Fibroblast of skin of left biceps (primary cell): ENCODE results near the gene SYNGR1.

Experiments used
- DNase-seq, 2 experiments: peaks; one replicate each; pipeline ENCODE4 v3.0.0-alpha.2; 2013; ENCODE audit warnings: low read depth in 2 of 2

The SYNGR1 gene

DNA sequence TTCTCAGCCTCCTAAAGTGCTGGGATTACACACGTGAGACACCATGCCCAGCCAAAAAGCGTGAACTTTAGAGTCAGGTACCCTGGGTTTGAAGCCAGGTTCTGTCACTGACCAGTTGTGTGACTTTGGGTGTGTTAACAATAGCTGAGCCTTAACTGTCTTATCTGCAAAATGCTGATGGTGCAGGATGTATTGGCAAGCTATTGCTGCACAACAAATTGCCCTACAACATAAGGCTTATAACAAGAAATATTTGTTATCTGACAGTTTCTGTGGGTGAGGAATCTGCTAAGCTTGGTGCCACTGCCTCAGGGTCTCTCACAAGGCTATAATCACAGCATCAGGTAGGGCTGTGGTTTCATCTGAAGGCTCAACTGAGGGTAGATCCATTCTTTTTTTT is 21.9 kb downstream of the SYNGR1 start:
- no peak for DNase-seq

- DNase-seq = no peak
Measured at GRCh38 chr22:39374191-39374590, 24.4 kb downstream of the SYNGR1 start.

- DNase-seq = no peak
Measured at GRCh38 chr22:39374801-39375200, 25.0 kb downstream of the SYNGR1 start.

DNA sequence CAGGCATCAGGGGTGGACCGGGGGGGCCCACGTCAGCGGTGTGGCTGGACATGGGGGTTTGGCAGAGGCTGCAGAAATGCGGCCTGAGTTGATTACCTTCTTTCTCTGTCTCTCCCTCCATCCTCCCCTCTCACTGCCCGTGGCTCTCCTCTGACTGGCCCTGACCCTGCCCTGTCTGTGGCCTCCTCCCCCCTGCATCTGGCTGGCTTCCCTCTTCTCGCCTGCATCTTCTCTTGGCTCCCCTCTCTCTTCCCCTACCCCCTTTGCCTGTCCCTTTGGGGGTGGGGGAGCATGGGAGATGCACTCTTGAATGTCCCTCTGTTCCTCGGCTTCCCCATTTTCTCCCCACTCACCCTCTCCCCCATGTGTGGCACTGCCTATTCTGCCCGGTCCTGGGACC is 25.9 kb downstream of the SYNGR1 start:
- no peak for DNase-seq

GRCh38 chr22:39379756-39380730 is 30.3 kb downstream of the SYNGR1 start:
- DNase-seq = no peak

DNA sequence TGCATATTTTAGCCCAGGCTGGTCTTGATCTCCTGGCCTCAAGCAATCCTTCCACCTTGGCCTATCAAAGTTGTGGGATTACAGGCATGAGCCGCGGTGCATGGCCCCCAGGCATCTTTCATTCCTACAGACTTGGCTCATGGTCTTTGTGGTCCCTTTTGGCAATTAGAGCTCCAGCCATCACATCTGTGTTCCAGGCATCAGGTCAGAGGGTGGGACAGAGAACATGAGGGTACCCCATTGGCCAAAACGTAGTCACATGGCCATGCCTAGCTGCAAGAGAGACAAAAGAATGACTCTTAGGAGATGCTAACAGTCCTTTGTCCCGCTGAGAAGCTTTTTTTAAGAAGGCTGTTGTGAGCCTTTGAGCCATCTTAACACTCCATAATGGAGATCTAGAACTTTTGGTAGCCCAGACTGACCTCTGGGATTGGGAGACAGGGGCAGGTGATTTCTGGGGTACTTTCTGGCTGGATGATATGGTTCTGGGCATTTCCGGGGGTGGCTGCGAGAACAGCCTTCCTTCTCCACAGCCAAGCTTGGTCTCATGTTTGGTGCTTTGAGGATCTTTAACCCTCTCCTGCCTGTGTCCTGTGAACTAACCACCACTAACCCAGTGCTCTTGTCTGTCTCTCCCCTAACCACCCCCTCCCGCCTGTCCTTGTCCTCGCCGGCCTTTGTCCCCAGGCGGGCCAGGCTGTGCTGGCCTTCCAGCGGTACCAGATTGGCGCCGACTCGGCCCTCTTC is 31.4 kb downstream of the SYNGR1 start:
- DNase-seq = no peak

GRCh38 chr22:39381930-39382329 is 32.1 kb downstream of the SYNGR1 start:
- DNase-seq = no peak

DNA sequence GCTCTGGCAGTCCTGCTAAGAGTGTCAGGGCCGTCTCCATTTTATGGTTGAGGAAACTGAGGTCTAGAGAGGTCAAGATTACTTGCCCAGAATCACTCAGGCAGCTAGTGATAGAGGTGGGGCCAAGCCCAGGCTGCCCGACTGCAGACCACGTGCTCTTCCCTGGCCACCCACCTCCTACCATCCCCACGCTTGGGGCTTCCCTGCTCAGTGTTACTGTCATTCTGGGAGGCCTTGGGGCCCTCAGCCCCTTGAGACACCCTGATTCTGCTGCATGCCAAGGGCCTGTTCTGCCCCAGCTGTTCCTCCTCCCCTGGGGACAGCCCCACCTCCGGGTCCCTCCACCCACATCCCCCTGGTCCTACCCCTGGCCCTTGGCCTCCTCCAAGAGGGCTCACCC is 32.6 kb downstream of the SYNGR1 start:
- DNase-seq = no peak

DNA sequence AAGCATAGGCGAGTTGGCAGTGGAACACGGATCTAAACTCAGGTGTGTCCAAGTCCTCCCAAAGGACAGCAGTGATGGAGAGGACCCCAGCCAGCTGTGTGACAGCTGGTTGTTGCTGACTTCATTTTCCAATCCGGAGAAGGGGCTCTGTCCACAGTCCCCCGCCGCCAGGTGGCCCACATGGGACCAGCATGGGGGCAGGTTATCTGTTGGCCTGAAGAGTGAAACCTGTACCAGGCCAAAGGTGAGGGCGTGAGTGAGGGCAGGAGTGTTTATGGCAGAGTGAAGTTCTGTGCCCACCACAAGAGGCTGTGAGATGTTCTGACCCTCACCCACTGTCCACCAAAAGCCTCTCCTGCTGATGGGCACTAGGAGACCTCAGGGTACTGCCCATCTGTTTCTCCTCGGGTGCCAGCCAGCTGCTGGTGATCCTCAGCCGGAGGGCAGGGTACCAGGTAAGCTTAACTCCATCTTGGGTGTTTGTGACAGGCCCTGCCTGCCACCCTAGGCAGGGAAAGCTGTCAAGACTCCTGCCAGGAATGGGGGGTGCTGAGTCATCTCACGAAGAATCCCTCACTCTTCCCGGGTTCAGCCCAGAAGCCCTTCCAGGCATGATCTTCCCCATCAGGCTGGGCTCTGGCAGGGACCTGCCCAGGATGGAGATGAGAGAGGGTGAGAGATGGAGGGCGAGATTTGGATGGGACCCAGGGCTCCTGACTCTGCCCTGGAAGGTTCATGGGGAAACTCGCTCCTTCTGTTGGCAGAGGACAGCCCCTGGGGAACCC is 34.2 kb downstream of the SYNGR1 start:
- no peak for DNase-seq

DNA sequence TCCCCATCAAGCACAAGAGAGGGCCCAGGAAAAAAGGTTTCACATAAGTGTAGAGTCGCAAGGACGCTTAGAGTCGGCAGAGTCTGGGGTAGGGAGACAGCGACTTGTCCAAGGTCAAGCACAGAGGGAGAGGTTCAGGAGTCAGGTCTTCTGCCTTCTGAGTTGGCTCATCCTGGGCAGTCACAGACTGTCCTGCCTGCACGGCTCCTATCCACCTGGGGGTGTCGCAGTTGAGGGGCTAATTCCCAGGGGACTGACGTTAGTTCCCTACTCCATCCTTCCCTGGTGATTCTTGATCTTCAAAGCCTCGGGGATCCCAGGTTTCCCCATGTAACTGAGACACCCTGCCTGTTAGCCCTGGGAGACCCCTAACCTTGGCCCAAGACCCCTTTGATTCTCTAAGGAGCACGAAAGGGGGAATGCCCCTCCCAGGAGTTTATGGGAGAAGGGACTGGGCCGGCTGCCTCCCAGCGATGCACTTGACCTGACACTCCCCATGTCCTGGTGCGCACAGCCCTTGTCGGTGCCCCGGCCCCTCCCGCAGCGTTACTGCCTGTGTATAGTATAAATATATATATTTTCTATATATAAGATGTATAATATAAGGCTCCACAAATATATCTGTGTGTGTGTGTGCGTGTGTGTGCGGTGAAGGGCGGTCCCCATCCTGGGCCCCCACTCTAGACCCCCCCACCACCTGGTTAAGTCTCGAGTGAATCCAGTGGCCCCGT is 35.1 kb downstream of the SYNGR1 start:
- no peak for DNase-seq

- peak; percentile 23 to 30 for DNase-seq
Measured at GRCh38 chr22:39388261-39389011, 38.6 kb downstream of the SYNGR1 start.

GRCh38 chr22:39389420-39389819 is 39.6 kb downstream of the SYNGR1 start:
- DNase-seq = no peak

GRCh38 chr22:39392341-39392948 is 42.7 kb downstream of the SYNGR1 start:
- no peak for DNase-seq

DNA sequence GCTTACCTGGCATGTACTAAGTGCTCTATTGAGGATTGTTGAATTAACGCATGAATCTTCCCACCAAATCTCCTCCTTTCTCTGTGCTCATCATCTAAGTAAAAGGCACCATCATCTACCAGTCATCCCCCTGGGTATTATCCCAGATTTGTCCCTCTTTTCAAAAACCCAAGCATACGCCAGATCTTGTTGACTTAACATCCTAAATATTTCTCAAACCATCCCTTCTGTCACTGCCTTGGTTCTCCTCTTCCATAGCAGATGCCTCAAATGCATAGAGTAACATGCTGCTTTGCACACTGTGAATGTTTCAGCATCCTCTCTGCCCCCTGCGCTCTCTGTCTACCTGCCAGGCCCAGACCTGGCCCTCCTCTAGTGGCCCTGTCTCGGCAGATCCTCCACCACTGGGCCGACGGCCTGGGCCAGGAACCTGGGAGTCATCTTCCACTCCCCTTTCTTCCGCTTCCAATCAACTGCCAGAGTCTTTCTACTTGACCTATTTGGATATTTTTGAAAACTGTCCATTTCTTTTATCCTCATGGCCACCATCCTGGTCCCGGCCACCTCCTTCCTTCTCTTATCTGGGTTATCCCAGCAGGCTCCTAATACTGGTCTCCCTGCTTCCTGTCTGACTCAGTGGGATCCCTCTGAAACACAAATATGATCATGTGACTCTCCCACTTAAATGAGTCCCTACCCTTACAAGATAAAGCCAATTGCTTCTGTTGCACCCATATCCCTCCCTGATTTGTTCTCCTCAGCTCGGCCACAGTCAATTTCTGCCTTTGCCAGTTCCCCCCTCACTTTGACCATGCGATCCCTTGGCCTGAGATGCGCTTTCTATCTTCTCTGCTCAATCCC is 46.4 kb downstream of the SYNGR1 start:
- no peak for DNase-seq

DNA sequence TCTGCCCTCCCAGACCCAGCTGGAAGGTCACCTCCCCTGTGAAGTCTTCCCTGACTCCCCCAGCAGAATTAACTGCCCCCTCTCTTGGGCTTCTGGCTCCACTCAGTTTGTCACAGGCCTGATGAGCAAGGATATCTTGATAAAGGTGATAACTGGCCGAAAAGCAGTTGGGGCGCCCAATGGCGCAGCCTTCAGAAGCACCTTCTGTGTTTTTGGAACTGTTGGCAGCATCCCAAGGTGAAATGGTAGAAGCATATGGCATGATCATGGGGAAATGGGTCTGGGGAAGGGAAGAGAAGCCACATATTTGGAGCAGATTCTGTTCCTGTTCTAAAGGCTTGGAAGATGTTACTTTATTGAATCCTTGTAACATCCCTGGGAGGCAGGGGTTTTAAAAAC is 47.0 kb downstream of the SYNGR1 start:
- no peak for DNase-seq

DNA sequence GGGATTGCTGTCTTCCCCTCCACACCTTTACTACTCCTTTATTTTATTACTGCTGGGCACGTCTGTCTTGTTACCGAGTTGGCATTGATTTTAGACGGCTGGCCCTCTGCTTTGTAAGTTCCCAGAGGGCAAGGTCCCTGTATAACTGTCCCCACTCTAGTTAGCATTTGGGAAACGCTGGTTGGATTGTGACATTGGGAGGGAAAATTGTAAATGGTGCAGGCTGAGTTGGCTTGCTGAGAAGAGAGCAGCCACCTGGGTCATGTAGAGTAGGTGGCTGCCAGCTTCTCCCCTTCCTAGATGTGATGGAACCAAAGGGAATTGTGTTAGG is 51.5 kb downstream of the SYNGR1 start:
- no peak for DNase-seq

- no peak for DNase-seq
Measured at GRCh38 chr22:39405346-39406085, 55.7 kb downstream of the SYNGR1 start.

DNA sequence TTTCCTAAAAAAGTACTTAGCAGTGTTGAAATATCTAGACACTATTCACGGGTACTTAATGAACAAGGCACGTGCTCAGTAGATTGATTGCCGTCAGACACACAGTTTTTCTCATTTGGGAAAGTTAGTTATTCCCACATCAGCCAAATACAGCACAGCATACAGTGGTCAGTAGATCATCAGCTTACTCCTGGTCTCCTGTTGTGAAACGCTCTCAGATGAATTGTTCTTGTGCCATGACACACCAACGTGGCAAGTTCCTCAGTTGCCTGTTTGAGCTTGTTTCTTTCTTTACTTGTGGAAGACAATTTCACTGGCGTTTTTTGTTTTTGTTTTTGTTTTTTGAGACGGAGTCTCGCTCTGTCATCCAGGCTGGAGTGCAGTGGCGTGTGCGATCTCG is 58.4 kb downstream of the SYNGR1 start:
- no peak for DNase-seq

GRCh38 chr22:39408807-39409206 is 59.0 kb downstream of the SYNGR1 start:
- DNase-seq = no peak
